Effector memory CD4-positive, alpha-beta T cell (primary cell): Measurements from ENCODE around the gene OR6B2.
A peak's percentile ranks its signal among the peaks of the same experiment; 100 is the strongest.

Source experiments
- DNase-seq, 3 donors: peaks; one replicate each; pipeline ENCODE4 v3.0.0-alpha.2; 2020
- H3K27ac ChIP-seq: 2 replicates; pipeline ENCODE4 v1.7.0; 2013; ENCODE audit warnings: mild to moderate bottlenecking, low read length, moderate library complexity; ENCODE audit not compliant: insufficient read depth, poor library complexity, severe bottlenecking
- H3K27me3 ChIP-seq: replicated peaks from 2 replicates; pipeline ENCODE4 v1.7.0; 2013; ENCODE audit warnings: mild to moderate bottlenecking, low read length; ENCODE audit not compliant: insufficient read depth, control insufficient read depth, poor library complexity, severe bottlenecking
- H3K36me3 ChIP-seq: 2 replicates; pipeline ENCODE4 v1.7.0; 2013; ENCODE audit warnings: mild to moderate bottlenecking, low read length, moderate library complexity; ENCODE audit not compliant: control insufficient read depth, insufficient read depth
- H3K4me1 ChIP-seq: 2 replicates; pipeline ENCODE4 v1.7.0; 2013; ENCODE audit warnings: low read length, mild to moderate bottlenecking; ENCODE audit not compliant: control insufficient read depth, insufficient read depth, poor library complexity, severe bottlenecking
- H3K4me3 ChIP-seq: 2 replicates; pipeline ENCODE4 v1.7.0; 2013; ENCODE audit warnings: low read length, low read depth, mild to moderate bottlenecking; ENCODE audit not compliant: insufficient read depth, poor library complexity, severe bottlenecking
- H3K9me3 ChIP-seq: 2 replicates; pipeline ENCODE4 v1.7.0; 2013; ENCODE audit warnings: mild to moderate bottlenecking, low read length, moderate library complexity; ENCODE audit not compliant: control insufficient read depth

Gene OR6B2

GRCh38 chr2:240043279-240043989 is 13.2 kb upstream of the OR6B2 start:
- H3K27me3 ChIP-seq = peaks cover 11% of the 10 kb centered on the region
- H3K4me3 ChIP-seq = no peak overlapping the region
- H3K27ac ChIP-seq = no peak overlapping the region
- no peaks in the 10 kb centered on the region for H3K36me3 ChIP-seq
- H3K9me3 ChIP-seq = no peaks in the 10 kb centered on the region
- H3K4me1 ChIP-seq = no peaks in the 10 kb centered on the region
- DNase-seq = no peak

GRCh38 chr2:240042740-240043139 is 12.5 kb upstream of the OR6B2 start:
- Histone ChIP-seq H3K9me3 (no peaks in the 10 kb centered on the region), H3K27ac (no peak overlapping the region), H3K36me3 (no peaks in the 10 kb centered on the region), H3K4me3 (no peak overlapping the region), H3K27me3 (peaks cover 11% of the 10 kb centered on the region), H3K4me1 (no peaks in the 10 kb centered on the region)
- no peak for DNase-seq

- Histone ChIP-seq H3K27ac (no peak overlapping the region), H3K4me3 (no peak overlapping the region), H3K9me3 (no peaks in the 10 kb centered on the region), H3K36me3 (no peaks in the 10 kb centered on the region), H3K27me3 (peaks cover 11% of the 10 kb centered on the region), H3K4me1 (no peaks in the 10 kb centered on the region)
- DNase-seq = no peak
Observed at GRCh38 chr2:240041363-240041762, 11.1 kb upstream of the OR6B2 start.

GRCh38 chr2:240037358-240037757 is 7.1 kb upstream of the OR6B2 start:
- H3K27ac ChIP-seq = no peak overlapping the region
- no peaks in the 10 kb centered on the region for H3K9me3 ChIP-seq
- H3K4me3 ChIP-seq = no peak overlapping the region
- no peak for DNase-seq
- H3K4me1 ChIP-seq = no peaks in the 10 kb centered on the region
- peaks cover 11% of the 10 kb centered on the region for H3K27me3 ChIP-seq
- no peaks in the 10 kb centered on the region for H3K36me3 ChIP-seq

GRCh38 chr2:240033330-240033678 is 3.1 kb upstream of the OR6B2 start:
- Histone ChIP-seq H3K27me3 (no peaks in the 10 kb centered on the region), H3K27ac (no peak overlapping the region), H3K4me1 (no peaks in the 10 kb centered on the region), H3K4me3 (no peak overlapping the region), H3K36me3 (no peaks in the 10 kb centered on the region), H3K9me3 (no peaks in the 10 kb centered on the region)
- no peak for DNase-seq

GRCh38 chr2:240032406-240033329 is 2.4 kb upstream of the OR6B2 start:
- no peaks in the 10 kb centered on the region for H3K27me3 ChIP-seq
- no peak for DNase-seq
- no peak overlapping the region for H3K27ac ChIP-seq
- H3K4me1 ChIP-seq = no peaks in the 10 kb centered on the region
- H3K9me3 ChIP-seq = no peaks in the 10 kb centered on the region
- H3K4me3 ChIP-seq = no peak overlapping the region
- no peaks in the 10 kb centered on the region for H3K36me3 ChIP-seq

- peak in 1 of 3 donors; percentile 13 for DNase-seq
- Histone ChIP-seq H3K27ac (peak overlapping the region; percentile 96), H3K4me1 (peaks cover 14% of the 10 kb centered on the region), H3K27me3 (no peaks in the 10 kb centered on the region), H3K4me3 (peak overlapping the region; percentile 98), H3K9me3 (no peaks in the 10 kb centered on the region), H3K36me3 (peaks cover 16% of the 10 kb centered on the region)
Observed at GRCh38 chr2:240024766-240025165, 5.5 kb downstream of the OR6B2 start.

GRCh38 chr2:240023792-240024191 is 6.4 kb downstream of the OR6B2 start:
- no peak overlapping the region for H3K27ac ChIP-seq
- no peak overlapping the region for H3K4me3 ChIP-seq

GRCh38 chr2:240021488-240022104 is 8.6 kb downstream of the OR6B2 start:
- DNase-seq = peak; percentile 25 to 53 (median 46)
- no peak overlapping the region for H3K4me3 ChIP-seq
- no peaks in the 10 kb centered on the region for H3K9me3 ChIP-seq
- no peak overlapping the region for H3K27ac ChIP-seq
- H3K4me1 ChIP-seq = peaks cover 14% of the 10 kb centered on the region
- H3K27me3 ChIP-seq = no peaks in the 10 kb centered on the region
- peaks cover 39% of the 10 kb centered on the region for H3K36me3 ChIP-seq

More at GRCh38 chr2:240023792-240024191, 6.4 kb downstream of the OR6B2 start:
- Histone ChIP-seq H3K36me3 (peaks cover 20% of the 10 kb centered on the region), H3K27me3 (no peaks in the 10 kb centered on the region), H3K9me3 (no peaks in the 10 kb centered on the region), H3K4me1 (peaks cover 14% of the 10 kb centered on the region)
- DNase-seq = no peak
